ENCODE measurements around the gene TENM4.

- TF ChIP-seq SIN3A (IDR thresholded peaks at IDR 0.05; ENCODE audit: borderline replicate concordance, low read depth, low read length) (no peak), FOXJ3 (CRISPR knock-in tag; IDR thresholded peaks at IDR 0.05) (no peak), CTCF (IDR thresholded peaks at IDR 0.05) (no peak), EP300 (IDR thresholded peaks at IDR 0.05; ENCODE audit: borderline replicate concordance in 1 of 2, low read depth in 1 of 2, low read length in 1 of 2) (no peak), USF2 (IDR thresholded peaks at IDR 0.05; ENCODE audit: borderline replicate concordance, low read depth, low read length) (no peak), EZH2phosphoT487 (IDR thresholded peaks at IDR 0.05; ENCODE audit: borderline replicate concordance, low read depth) (no peak)
These were observed 4.1 kb upstream of the TENM4 start for GRCh38 chr11:79444923-79445322.

Measured in SK-N-SH (cell line).